GM13977 (cell line): ENCODE data around the gene ROBO3.
A peak's percentile ranks its signal among the peaks of the same experiment; 100 is the strongest.

ENCODE experiments used
- DNase-seq: peaks from one replicate; pipeline ENCODE4 v3.0.0; 2012; ENCODE audit warnings: low spot score
- CTCF ChIP-seq: IDR thresholded peaks from 2 replicates; pipeline ENCODE4 v1.5.1; 2012; ENCODE audit warnings: mild to moderate bottlenecking, control low read depth; ENCODE audit not compliant: insufficient read depth; ENCODE audit errors: extremely low read depth, missing control alignments
- in situ Hi-C: fragments of 300-500 bp; cut with MboI; formaldehyde crosslinking; loops from one replicate; pipeline ENCODE4 v1.12.0; 2022; ENCODE audit warnings: low sequenced_read_pairs, low pct_unique_long_range_greater_than_20kb, mixed read lengths, inconsistent platforms; ENCODE audit not compliant: unreplicated experiment

ROBO3 gene

GRCh38 chr11:124865902-124866851 is 945 bp downstream of the ROBO3 start:
- TF ChIP-seq CTCF, result peak; percentile 67
- in situ Hi-C loops, result loop anchor here (25.0 kb wide), 1 partner anchor 454 kb away; the partner anchor contains the start of gene OR8B4
- peak; percentile 77 for DNase-seq

GRCh38 chr11:124867700-124868099 is 2.5 kb downstream of the ROBO3 start:
- in situ Hi-C loops, result loop anchor here (25.0 kb wide), 1 partner anchor 455 kb away; the partner anchor contains the start of gene OR8B4
- peak; percentile 67 for TF ChIP-seq CTCF
- DNase-seq, result peak; percentile 81

- in situ Hi-C loops, result loop anchor here (25.0 kb wide), 1 partner anchor 456 kb away; the partner anchor contains the start of gene OR8B4
- no peak for DNase-seq
- TF ChIP-seq CTCF, result no peak
These were observed 3.4 kb downstream of the ROBO3 start for GRCh38 chr11:124868331-124869274.

- no peak for DNase-seq
- in situ Hi-C loops, result loop anchor here (25.0 kb wide), 1 partner anchor 457 kb away; the partner anchor contains the start of gene OR8B4
- no peak for TF ChIP-seq CTCF
These were observed 4.1 kb downstream of the ROBO3 start for GRCh38 chr11:124869331-124869730.

- no peak for TF ChIP-seq CTCF
- in situ Hi-C loops, result loop anchor here (25.0 kb wide), 1 partner anchor 458 kb away; the partner anchor contains the start of gene OR8B4
- DNase-seq, result no peak
These were observed 4.7 kb downstream of the ROBO3 start for GRCh38 chr11:124869856-124870387.

- in situ Hi-C loops, result loop anchor here (25.0 kb wide), 1 partner anchor 458 kb away; the partner anchor contains the start of gene OR8B4
- no peak for DNase-seq
- TF ChIP-seq CTCF, result no peak
These were observed 5.2 kb downstream of the ROBO3 start for GRCh38 chr11:124870430-124870829.
